NCI-H1048 (cell line): ENCODE data around the gene TCF25.

Experiments
- DNase-seq: peaks from one replicate; lab custom pipeline; 2025; lab: John Stamatoyannopoulos, UW

TCF25 gene

GRCh38 chr16:89946515-89946914 lies 73.1 kb downstream of the TCF25 start:
- no peak for DNase-seq

- no peak for DNase-seq
Observed at GRCh38 chr16:89949121-89949742, 75.8 kb downstream of the TCF25 start.

- DNase-seq, result no peak
Observed at GRCh38 chr16:89949756-89950155, 76.4 kb downstream of the TCF25 start.

GRCh38 chr16:89951509-89951908 lies 78.1 kb downstream of the TCF25 start:
- DNase-seq, result no peak

GRCh38 chr16:89952049-89952448 lies 78.7 kb downstream of the TCF25 start:
- no peak for DNase-seq

DNA sequence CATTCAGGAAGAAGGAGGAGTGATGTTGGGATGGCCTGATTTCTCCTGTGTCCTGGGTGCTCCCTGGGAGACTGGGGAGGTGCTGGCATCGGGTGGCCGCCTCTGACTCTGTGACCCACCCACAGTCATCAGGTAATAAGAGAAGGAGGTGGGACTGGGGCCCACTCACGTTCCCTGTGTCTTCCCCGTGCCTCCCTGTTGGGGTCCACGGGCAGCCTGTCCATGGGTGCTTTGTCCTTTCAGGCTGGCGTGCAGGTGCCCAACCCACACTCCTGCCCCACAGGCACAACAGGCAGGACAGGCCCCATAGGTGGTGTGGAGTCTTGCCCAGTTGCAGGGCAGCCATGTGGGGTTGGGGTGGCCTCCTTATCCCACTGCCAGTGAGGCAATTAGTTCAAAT lies 79.2 kb downstream of the TCF25 start:
- no peak for DNase-seq

DNA sequence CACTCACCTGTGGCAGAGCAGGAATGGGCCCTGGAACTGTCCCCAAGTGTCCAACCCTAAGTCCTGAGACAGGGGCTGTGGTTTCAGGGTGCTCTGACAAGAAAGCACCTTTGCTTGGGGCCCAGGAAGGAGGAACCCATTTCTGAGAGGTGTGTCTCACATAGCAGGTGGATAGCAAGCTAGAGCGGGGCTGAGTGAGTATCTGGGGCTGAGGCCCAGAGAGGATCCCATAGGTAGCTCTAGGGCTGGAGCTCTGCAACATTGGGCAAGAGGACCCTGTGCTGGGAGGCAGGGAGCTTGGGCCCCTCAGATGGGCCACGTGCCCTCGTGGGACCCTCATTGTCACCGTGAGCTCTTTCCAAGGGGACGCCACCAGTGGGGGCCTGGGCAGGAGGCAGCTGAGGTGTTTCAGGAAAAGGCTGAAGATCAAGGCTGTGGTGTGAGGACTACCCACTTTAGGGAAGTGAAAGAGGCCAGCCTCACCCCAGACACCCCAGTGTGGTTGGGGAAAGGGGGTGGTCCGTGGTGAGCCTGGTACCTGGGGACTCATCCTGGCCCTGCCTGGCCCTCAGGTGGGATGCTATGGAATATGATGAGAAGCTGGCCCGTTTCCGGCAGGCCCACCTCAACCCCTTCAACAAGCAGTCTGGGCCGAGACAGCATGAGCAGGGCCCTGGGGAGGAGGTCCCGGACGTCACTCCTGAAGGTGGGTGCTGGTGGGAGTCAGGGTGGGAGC lies 80.4 kb downstream of the TCF25 start:
- no peak for DNase-seq

DNA sequence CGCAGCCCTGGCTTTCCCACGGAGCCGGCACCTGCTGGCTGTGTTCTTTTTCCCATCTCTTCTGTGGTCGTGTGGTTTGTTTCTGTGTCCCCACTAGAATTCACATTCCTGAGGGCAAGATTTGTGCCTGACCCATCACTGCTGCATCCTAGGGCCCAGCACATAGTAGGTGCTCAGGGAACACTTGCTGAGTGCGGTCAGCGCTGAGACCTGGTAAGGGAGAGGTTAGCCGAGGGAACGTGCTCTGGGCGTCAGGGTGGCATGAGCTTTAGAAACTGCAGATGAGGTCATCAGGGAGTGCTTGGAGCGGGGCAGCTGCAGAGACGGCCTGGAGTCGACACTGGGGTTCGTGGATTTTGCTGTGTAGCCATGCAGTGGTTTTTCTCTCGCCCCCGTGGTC lies 81.1 kb downstream of the TCF25 start:
- no peak for DNase-seq

- no peak for DNase-seq
Observed at GRCh38 chr16:89955001-89955685, 81.8 kb downstream of the TCF25 start.

DNA sequence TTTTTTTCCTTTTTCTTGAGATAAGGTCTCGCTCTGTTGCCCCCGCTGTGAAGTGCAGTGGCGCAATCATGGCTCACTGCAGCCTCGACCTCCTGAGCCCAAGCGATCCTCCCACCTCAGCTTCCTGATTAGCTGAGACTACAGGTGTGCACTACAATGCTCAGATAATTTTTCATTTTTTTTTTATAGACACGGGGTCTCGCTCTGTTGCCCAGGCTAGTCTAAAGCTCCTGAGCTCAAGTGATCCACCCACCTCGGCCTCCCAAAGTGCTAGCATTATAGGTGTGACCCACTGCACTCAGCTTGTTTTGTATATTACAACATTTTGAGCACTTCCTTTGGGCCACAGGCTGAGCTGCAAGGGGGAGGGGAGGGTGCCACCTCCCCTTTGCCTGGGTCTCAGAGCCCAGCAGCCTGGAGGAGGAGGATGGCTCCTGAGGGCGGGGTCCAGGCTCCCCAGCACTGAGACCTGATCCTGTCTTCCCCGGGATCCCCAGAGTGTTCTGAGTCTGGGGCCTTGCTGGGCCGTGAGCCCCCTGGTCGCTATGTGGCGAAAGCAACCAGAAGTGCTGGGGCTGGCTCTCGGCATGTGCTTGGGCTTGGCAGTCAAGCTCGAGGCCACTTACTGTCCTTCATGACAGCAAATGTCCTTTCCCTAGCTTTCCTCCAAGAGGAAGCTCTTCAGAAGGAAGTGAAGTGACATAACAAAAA lies 83.3 kb downstream of the TCF25 start:
- DNase-seq, result no peak

DNA sequence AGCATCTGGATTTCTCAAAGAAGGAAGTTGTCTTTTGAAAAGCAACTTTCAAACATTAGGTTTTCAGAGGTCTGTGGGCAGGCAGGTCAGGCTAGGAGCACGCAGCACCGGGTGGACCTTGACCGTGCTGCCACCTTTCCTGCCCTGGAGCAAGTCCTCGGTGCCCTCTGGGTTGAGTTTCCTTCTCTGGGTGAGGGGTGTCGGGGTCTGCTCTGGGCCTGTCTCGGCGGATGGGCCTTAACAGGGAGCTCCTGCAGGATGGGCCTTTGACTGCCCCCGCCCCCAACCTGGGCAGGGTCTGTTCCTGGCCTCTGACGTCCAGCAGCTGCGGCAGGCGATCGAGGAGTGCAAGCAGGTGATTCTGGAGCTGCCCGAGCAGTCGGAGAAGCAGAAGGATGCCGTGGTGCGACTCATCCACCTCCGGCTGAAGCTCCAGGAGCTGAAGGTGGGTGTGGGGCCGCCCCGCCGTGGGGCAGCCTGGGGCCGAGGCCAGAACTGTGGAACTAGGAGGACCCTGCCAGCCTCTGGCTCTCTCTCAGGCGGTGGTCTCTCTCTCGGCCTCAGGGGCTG lies 83.9 kb downstream of the TCF25 start:
- no peak for DNase-seq

- DNase-seq, result no peak
Observed at GRCh38 chr16:89958068-89958467, 84.7 kb downstream of the TCF25 start.

DNA sequence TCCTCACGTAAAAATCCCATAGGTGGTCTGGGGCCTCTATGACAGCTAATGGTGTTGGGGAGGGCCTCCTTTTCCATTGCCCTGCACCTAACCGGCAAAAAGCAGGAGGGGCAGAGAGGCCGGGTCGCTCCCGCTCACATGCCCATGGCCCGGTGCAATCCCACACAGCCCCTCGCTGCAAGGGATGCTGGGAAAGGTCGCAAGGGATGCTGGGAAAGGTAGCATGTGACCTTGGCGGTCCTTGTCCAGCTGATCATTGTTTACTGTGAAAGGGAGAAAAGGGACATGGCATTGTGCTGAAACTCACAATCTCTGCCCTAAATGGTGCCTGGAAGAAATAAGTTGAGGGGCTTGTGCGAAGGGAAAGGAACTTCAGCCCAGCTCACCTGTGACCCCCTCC lies 85.2 kb downstream of the TCF25 start:
- no peak for DNase-seq

- DNase-seq, result no peak
Observed at GRCh38 chr16:89960966-89961365, 87.6 kb downstream of the TCF25 start.
